ENCODE measurements around the gene LINGO3.

- no peak for TF ChIP-seq POLR2A (IDR thresholded peaks at IDR 0.05; ENCODE audit: low read depth, low read length)
- TF ChIP-seq CTCF (conservative IDR thresholded peaks at IDR 0.05; ENCODE audit: low read depth, low read length) = no peak
- no peak for TF ChIP-seq CEBPB (IDR thresholded peaks at IDR 0.05; ENCODE audit: low read depth, low read length)
- no peak for TF ChIP-seq BHLHE40 (IDR thresholded peaks at IDR 0.05; ENCODE audit: low read depth, low read length)
- TF ChIP-seq CHD1 (IDR thresholded peaks at IDR 0.05; ENCODE audit: low read depth, low read length) = no peak
- no peak for TF ChIP-seq RAD21 (IDR thresholded peaks at IDR 0.05; ENCODE audit: low read length)
- TF ChIP-seq RCOR1 (IDR thresholded peaks at IDR 0.05; ENCODE audit: insufficient replicate concordance, low read length) = no peak
- no peak for TF ChIP-seq MAFK (IDR thresholded peaks at IDR 0.05; ENCODE audit: low read depth, low read length)
- TF ChIP-seq MXI1 (IDR thresholded peaks at IDR 0.05; ENCODE audit: borderline replicate concordance, low read depth, low read length) = no peak
Measured at GRCh38 chr19:2319551-2319950, 11.6 kb upstream of the LINGO3 start.
